HG03442 (cell line): ENCODE results near the gene EPHA10.

Source experiments
- ATAC-seq: cut with Tn5 transposase; IDR thresholded peaks from one replicate; pipeline ENCODE4 v1.9.1; 2021; ENCODE audit warnings: mild to moderate bottlenecking, moderate library complexity; ENCODE audit not compliant: unreplicated experiment

EPHA10 gene

GRCh38 chr1:37677143-37677439 lies 87.8 kb downstream of the EPHA10 start:
- no peak for ATAC-seq

GRCh38 chr1:37676281-37677142 lies 88.4 kb downstream of the EPHA10 start:
- peak; percentile 46 for ATAC-seq

GRCh38 chr1:37673920-37674319 lies 91.0 kb downstream of the EPHA10 start:
- ATAC-seq, result no peak

GRCh38 chr1:37672136-37672870 lies 92.6 kb downstream of the EPHA10 start:
- ATAC-seq, result no peak

- no peak for ATAC-seq
These were observed 93.7 kb downstream of the EPHA10 start for GRCh38 chr1:37671261-37671660.

GRCh38 chr1:37670133-37670532 lies 94.8 kb downstream of the EPHA10 start:
- no peak for ATAC-seq

- no peak for ATAC-seq
These were observed 97.8 kb downstream of the EPHA10 start for GRCh38 chr1:37667023-37667671.

GRCh38 chr1:37666241-37666867 lies 98.6 kb downstream of the EPHA10 start:
- ATAC-seq, result no peak
